ACHN (cell line): ENCODE results near the gene SFT2D3.

ENCODE experiments used
- DNase-seq: peaks from one replicate; pipeline ENCODE4 v3.0.0-alpha.2; 2015
- in situ Hi-C: cut with HindIII; loops from 2 replicates; pipeline ENCODE4 v1.10.0; 2017; ENCODE audit warnings: low sequenced_read_pairs, low pct_ligation_motif_present, low pct_unique_long_range_greater_than_20kb

Gene SFT2D3, protein sequence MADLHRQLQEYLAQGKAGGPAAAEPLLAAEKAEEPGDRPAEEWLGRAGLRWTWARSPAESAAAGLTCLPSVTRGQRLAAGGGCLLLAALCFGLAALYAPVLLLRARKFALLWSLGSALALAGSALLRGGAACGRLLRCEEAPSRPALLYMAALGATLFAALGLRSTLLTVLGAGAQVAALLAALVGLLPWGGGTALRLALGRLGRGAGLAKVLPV

DNA sequence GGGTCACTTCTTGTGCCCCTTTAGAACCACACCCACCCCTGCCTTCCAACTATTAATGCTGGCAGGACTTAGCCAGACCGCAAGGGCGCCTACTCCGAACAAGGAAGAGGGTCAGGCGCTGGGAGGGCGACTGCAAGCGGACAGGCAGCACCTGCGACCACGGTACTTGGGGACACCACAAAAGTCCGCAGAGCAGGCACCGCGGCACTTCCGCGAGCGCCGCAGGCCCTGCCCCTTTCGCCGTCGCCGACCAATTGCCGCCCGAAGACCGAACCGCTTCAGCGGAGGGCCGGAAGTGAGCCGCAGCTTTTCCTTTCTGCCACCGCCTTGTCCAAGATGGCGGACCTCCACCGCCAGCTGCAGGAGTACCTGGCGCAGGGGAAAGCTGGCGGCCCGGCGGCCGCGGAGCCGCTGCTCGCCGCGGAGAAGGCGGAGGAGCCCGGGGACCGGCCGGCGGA, at the start of gene SFT2D3:
Gene SFT2D3, plus strand, starts transcription at position 305 of the 458 bp plus-strand sequence. Its CDS starts 32 bp downstream, at position 337.
- in situ Hi-C loops, result no loop called here
- peak; percentile 90 for DNase-seq

DNA sequence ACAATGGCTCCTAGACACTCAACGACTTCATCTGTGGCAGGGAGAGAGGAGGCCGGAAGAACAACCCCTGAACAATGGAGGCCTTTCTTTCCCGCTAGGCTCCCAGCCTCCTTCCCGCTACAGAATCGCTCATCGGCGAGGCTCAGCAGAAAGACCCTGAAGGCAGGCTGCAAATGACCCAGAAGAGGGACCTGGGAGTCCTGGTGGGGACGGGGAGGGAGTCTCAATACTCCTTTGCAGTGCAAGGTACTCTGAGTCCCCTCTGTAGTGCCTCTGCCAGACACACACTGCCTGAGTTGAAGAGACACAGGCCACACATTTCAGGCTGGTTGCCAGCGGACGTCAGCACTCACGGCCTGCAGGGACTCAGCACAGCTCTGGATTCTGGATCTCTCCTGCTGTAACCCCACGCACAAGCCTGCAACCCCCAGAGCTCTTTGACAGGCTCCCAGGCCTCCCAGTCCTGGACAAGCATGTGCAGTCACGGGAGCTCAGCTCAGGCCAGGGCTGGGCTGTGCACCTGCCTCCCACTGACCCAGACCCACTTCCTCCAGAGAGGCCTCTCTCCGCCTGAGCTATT, 49.2 kb upstream of the SFT2D3 start:
- in situ Hi-C loops, result no loop called here
- DNase-seq, result no peak

DNA sequence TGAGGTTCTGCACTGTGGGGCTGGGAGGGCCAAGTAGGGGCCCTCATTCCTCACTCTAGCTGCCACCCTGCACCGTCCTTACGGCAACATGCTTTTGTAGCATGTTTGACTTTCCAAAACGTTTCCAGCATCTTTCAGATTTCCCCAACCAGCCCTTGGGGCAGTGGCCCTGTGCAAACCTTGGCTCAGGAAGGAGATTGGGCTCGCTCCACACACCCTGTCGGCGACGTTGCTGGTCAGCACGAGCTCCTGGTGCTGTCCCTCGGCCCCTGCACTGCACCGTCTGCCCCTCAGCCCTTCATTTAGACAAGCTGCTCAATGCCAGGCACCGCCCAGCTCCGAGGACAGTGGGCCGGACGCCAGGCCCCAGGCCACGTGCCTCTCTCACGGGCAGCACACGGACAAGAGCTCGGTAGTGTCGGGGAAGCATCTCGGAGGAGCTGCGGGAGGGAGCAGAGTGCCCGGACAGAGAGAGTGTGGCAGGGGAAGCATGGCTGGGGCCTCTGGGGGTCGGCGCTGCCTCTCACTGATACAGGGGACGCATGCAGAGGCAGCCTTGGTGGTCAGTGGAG, 48.4 kb upstream of the SFT2D3 start:
- no peak for DNase-seq
- in situ Hi-C loops, result no loop called here

DNA sequence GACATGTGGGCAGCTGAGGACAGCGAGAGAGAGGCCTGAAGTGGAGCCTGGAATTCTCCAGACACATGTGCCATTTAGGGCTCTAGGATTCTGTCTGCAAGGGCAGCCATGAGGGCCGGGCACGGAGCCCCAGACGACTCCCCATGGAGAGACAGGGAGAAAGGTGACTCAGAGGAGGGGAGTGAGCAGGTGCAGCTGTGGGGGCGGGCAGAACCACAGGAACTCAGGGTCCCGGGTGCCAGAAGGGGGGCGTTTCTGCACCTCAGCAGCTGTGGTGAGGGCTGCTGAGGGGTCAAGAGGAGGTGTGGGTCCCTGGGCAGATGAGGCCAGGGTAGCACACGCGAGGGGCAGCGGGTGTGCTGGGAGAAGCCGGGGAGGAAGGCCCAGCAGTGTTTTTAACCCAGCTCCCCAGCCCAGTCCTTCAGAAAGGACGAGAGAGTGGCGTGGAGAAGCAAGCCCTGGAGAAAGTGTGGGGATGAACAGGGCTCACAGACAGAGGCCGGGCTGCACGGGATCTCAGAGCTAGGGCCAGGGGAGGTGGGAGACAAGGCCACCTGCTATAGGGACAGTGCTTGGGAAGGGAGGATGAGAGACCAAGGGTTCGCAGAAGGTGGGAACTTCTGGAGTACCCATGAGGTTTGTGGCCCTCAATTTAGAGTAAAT, 47.7 kb upstream of the SFT2D3 start:
- in situ Hi-C loops, result no loop called here
- DNase-seq, result no peak

DNA sequence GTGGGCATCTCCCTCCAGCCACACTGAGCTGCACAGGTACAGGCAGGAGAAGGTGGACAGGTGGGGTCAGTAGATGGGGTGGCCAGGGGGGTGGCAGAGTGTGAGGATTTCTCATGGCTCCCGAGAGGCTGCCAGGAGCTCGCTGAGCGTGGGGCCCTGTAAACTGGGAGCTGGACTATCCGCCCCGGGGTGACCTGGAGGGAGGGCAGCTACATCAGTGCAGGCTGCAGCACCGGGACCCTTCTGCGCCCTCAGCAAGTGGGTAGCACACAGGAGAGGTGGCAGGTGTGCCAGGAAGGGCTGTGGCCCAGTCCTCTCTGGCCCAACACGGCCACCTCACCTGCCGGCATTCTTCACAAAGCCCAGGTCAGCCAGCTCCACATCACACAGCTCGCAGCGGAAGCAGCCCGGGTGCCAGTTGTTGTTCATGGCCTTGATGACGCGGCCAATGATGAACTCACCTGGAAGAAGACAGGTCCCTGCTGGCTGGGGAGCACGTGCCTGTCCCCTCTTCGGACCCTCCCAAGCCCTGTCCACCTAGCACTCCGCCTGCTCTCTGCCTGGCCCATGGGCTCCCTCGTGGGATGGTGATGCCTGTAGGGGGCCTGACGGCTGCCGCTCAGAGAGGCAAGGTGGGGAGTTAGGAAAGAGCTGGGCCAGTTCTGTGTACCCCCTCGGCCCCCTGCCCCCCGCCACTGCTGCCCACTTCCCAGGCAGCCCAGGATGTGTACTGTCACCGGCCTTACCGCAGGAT, 47.0 kb upstream of the SFT2D3 start:
- in situ Hi-C loops, result no loop called here
- no peak for DNase-seq

DNA sequence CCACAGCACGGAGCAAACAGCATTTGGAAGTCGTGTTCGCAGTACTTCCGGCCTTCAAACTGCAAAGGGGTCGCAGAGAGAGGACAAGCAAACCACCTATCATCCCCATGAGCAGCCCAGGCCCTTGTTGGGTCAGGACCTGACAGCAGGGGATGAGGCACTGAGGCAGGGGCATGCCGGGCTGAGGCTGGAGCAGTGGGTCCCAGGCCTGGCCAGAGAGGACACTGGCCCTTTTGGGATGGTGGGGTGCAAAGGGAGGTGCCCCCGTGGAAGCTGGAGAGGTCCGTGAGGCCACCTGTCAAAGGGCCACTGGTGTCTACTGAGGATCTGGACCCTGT, 46.5 kb upstream of the SFT2D3 start:
- no peak for DNase-seq
- in situ Hi-C loops, result no loop called here

DNA sequence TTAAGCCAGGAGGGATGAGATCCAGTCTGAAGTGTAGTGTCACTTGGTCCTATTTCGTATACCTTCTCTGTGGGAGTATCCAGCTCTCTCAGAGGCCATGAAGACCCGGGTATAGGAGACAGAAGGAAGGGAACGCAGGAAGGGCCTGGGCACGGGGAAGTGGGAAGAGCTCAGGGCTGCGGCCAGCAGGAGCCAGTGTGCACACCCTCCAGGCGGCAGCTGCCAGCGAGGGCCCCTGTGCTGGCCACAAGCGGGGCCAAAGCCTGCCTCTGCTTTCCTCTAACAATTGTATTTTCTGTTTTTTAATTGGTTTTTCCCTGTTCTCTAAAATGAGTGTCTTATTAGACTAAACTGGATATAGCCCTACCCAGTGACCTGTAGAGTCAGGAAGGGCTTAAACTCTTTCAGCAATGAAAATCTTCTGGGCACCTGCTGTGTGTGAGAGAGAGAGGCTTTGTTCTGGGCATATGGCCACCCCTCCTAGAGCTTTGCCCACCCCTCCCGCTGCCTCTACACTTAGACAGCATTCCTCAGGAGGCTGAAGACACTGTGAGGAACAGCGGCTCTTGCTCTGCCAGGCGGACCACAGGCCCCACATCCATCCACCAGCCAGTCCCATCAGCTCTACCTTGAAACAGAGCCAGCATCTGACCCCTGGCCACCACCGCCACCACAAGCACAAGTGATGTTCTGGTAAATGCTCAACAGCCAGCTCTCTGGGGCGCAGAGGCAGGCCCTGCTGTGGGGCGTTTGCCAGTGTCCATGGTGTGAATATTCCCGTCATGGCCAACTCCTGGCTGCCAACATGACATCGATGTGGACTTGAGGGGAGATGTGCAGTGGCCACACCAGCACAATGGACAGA, 45.9 kb upstream of the SFT2D3 start:
- in situ Hi-C loops, result no loop called here
- no peak for DNase-seq

DNA sequence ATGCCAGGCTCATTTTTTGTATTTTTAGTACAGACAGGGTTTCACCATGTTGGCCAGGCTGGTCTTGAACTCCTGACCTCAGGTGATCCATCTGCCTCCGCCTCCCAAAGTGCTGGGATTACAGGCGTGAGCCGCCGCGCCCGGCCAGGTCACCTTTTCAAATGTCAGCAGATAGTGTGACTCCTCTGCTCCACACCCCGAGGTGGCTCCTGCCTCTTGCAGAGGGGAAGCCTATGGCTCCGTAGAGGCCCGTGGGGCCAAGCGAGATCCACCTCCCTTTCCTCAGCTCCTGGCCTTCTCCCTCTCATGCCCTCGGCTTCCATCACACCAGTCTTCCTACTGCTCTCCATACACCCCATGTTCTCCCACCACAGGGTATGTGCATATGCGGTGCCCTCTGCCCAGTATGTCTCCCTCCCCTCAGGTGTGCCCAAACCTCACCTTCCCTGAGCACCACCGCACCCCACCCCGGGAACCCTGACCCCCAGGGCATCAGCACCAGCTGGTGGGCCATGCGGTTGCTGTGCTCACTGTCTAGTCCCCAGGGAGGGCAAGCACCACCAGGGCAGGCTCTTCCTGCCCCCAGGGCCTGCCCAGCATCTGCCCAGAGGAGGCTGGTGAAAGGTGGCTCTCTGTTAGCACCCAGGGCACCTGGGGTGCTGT, 44.6 kb upstream of the SFT2D3 start:
- in situ Hi-C loops, result no loop called here
- no peak for DNase-seq

DNA sequence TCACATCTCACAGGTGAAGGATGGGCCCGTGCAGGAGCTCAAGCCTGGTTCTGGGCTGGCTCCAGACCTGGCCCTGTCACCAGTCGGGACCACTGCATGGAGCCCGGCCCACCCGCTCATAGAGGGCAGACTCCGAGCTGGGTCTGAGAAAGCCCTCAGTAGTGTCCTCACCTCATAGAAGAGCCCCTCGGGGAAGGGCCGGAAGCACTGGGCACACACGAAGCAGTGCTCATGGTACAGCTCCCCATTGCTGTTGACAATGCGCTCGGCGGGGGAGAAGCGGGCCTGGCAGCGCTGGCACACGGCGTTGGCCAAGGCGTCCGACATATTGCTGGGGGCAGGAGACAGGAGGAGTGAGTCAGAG, 44.1 kb upstream of the SFT2D3 start:
- DNase-seq, result no peak
- in situ Hi-C loops, result no loop called here

DNA sequence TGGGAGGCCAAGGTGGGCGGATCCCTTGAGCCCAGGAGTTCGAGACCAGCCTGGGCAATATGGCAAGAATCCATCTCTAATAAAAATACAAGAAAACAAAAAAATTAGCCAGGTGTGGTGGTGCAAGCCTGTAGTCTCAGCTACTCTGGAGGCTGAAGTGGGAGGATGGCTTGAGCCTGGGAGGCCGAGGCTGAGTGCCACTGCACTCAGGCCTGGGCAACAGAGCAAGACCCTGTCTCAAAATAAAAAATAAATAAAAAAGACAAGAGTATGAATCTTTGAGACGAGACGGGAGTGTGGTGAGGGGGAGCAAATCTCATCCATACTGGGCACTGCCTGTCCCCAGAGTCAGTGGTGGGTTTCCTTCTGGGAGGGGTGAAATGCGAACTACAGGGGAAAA, 43.2 kb upstream of the SFT2D3 start:
- in situ Hi-C loops, result no loop called here
- no peak for DNase-seq

DNA sequence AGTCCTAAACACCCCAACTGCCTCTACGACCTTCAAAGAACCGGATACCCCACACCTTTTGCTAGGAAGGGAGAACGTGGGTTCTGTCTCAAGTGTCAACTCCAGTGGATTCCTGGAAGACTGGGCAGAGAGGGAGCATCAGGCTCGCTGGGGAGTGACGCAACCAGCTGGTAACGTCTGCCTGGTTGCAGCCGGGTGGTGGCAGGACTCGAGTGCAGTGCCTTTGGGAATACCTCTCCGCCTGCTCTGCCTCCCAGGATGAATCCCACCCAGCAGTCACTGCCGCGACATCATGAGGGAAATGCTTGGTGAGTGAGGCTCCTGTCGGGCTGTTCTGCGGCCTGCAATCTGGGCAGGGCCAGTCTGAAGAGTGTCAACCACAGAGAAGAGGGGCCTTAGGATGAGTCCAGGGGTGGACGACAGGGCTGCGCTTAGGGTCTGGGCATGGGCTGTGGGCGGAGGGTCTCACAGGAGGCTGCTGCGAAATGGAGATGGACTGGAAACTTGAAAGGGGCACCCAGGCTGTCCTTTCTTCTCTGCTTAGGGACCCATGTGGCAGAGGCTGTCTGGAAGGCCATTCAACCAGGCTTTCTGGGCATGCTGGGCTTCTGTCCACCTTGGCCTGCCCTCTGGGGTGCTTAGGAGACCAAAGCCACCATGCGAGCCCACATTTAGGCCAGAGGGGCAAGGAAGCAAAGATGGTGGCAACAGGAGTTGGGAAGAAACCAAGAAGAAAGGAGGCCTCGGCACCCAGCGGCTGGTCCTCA, 42.5 kb upstream of the SFT2D3 start:
- no peak for DNase-seq
- in situ Hi-C loops, result no loop called here

DNA sequence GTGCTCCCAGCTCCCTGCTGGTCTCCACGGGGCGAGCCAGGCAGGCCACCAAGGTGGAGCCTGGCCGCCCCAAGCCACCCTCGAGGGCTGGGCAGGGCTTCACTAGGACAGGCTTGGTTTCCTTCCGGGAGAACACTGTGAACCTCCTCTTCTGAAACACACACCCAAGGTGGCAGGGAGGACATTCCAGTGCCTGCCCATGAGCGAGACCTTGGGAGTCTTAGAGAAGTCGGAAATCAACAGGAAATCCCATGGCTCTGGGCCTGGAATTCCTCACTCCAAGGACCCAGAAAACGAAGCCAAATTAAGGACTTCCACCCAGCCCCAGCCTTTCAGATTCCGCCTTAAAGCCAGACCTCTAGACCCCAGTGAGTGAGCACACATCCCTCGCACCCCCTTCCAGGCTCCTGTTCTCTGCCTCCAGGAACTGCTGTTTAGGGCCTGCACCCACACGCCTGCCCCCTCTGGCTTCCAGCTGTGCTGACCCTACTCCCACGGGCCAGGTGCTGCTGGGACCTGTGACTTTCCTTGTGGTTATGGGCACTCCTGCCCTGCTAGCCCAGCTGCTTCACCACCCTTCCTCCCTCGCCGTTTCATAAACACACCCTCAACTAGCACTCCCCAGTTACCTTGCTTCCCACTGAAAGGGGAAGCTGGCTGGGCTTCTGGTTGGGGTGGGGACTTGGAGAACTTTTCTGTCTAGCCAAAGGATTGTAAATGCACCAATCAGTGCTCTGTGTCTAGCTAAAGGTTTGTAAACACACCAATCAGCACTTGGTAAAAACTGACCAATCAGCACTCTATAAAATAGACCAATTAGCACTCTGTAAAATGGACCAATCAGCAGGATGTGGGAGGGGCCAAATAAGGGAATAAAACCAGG, 41.6 kb upstream of the SFT2D3 start:
- in situ Hi-C loops, result no loop called here
- no peak for DNase-seq

DNA sequence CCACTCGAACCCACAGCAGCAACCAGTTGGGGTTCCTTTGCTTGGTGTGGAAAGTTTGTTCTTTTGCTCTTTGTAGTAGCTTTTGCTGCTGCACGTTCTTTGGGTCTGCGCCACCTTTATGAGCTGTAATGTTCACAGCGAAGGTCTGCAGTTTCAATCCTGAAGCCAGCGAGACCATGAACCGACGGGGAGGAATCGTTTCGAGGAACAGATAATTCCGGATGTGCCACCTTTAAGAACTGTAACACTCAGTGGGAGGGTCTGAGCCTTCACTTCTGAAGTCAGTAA, 41.1 kb upstream of the SFT2D3 start:
- in situ Hi-C loops, result no loop called here
- DNase-seq, result no peak

DNA sequence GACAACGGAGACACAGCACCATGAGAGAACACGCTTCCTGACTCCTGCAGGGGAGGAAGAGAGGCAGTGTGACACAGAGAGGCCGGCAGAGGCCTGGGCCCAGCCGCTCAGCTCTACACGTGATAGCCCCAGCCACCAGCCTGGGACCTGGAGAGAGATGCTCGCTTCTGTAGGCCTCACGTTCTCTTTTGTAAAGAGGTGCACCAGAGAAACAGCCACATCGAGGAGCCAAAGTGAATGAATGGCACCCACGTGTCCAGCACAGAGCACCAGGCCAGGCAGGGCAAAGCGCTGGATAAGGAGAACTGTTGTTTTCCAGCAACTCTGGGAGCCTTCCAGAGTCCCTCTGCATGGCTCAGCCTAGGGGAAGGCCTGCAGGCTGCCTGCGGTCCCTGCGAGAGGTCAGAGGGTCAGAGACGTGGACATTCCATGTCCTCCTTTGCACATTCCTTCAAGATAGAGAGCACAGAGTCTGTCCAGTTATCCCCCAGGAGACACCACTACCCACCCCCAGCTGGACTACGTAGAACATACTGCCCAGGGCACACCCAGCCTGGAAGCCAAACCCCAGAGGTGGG, 40.1 kb upstream of the SFT2D3 start:
- DNase-seq, result no peak

DNA sequence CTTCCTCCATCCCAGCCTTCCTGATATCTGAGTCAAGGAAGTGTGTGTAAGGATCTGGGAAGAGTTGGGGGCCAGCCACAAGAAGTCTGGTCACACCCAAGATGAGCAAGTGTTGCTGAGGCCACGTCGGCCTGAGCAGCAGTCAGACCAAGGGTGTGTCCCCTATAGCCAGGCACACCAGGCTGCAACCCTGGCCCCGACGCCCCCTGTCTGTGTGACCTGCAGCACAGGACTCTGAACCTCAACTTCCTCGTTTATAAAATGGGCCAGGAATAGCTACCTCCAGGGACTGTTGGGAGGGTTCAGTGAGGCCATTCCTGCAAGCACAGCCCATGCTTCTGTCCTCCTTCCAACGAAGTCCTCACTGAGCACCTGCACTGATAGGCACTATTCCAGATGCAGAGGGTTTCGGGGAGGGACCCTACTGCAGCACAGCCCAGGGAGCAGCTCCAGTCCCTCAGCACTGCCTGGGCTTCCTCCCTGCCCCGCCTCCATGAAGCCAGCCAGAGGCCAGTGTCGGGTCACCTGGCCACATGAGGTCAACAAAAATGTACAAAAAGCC, 39.3 kb upstream of the SFT2D3 start:
- DNase-seq, result no peak
- in situ Hi-C loops, result no loop called here

More for the DNA sequence above, 40.1 kb upstream of the SFT2D3 start:
- in situ Hi-C loops, result no loop called here
